Trophoblast cell (in vitro differentiated cells and primary cell): ENCODE results near the gene SMOC2.
"Not testable (repeated sequence)": the region's sequence is repeated elsewhere in the genome, so short reads cannot be mapped to it uniquely, and the experiment has no call there.

Experiments
- DNase-seq, 2 donors: peaks; one replicate each; pipeline ENCODE4 v3.0.0-alpha.2; 2016
- H2AFZ ChIP-seq: 2 replicates; pipeline ENCODE4 v1.6.1; 2013; ENCODE audit warnings: low read length, moderate library complexity, mild to moderate bottlenecking; ENCODE audit not compliant: insufficient read depth, poor library complexity
- H2AK5ac ChIP-seq: 2 replicates; pipeline ENCODE4 v1.6.1; 2013; ENCODE audit warnings: mild to moderate bottlenecking, low read length
- H2BK120ac ChIP-seq: 2 replicates; pipeline ENCODE4 v1.6.1; 2013; ENCODE audit warnings: low read length, mild to moderate bottlenecking, moderate library complexity; ENCODE audit not compliant: insufficient read depth, poor library complexity
- H2BK12ac ChIP-seq: 2 replicates; pipeline ENCODE4 v1.6.1; 2013; ENCODE audit warnings: mild to moderate bottlenecking, low read length, moderate library complexity
- H2BK5ac ChIP-seq: 2 replicates; pipeline ENCODE4 v1.6.1; 2013; ENCODE audit warnings: low read length, low read depth, moderate library complexity, mild to moderate bottlenecking; ENCODE audit not compliant: poor library complexity
- H3K14ac ChIP-seq: 2 replicates; pipeline ENCODE4 v1.6.1; 2013; ENCODE audit warnings: mild to moderate bottlenecking, low read length
- H3K18ac ChIP-seq: 2 replicates; pipeline ENCODE4 v1.6.1; 2013; ENCODE audit warnings: mild to moderate bottlenecking, low read length
- H3K23ac ChIP-seq: 2 replicates; pipeline ENCODE4 v1.6.1; 2013; ENCODE audit warnings: low read length
- H3K27ac ChIP-seq: 2 replicates; pipeline ENCODE4 v1.5.1; 2013; ENCODE audit warnings: low read depth, mild to moderate bottlenecking, inconsistent platforms, low read length, moderate library complexity
- H3K27me3 ChIP-seq: 2 replicates; pipeline ENCODE4 v1.6.1; 2013; ENCODE audit warnings: inconsistent platforms, mild to moderate bottlenecking, low read length, moderate library complexity; ENCODE audit not compliant: insufficient read depth
- H3K36me3 ChIP-seq, 2 experiments: 1 replicate in 1 of 2; 2 replicates in 1 of 2; pipeline ENCODE4 v1.6.1; 2013; ENCODE audit warnings: low read length in 2 of 2, mild to moderate bottlenecking in 2 of 2, moderate library complexity in 1 of 2; ENCODE audit not compliant: insufficient read depth in 2 of 2, control insufficient read depth in 1 of 2
- H3K4ac ChIP-seq: 2 replicates; pipeline ENCODE4 v1.6.1; 2013; ENCODE audit warnings: low read depth, mild to moderate bottlenecking, low read length, moderate library complexity
- H3K4me1 ChIP-seq, 2 experiments: 1 replicate in 1 of 2; 2 replicates in 1 of 2; pipeline ENCODE4 v1.6.1; 2013; ENCODE audit warnings: low read length in 2 of 2, mild to moderate bottlenecking in 2 of 2, moderate library complexity in 1 of 2; ENCODE audit not compliant: insufficient read depth in 2 of 2, control insufficient read depth in 1 of 2
- H3K4me2 ChIP-seq: 2 replicates; pipeline ENCODE4 v1.6.1; 2013; ENCODE audit warnings: inconsistent platforms, mild to moderate bottlenecking, low read length, moderate library complexity
- H3K4me3 ChIP-seq: 2 replicates; pipeline ENCODE4 v1.5.1; 2013; ENCODE audit warnings: mild to moderate bottlenecking, low read depth, low read length, inconsistent platforms
- H3K79me1 ChIP-seq: one replicate; pipeline ENCODE4 v1.6.1; 2013; ENCODE audit warnings: low read length
- H3K79me2 ChIP-seq: 2 replicates; pipeline ENCODE4 v1.6.1; 2013; ENCODE audit warnings: low read length, mild to moderate bottlenecking; ENCODE audit not compliant: control insufficient read depth, insufficient read depth, poor library complexity
- H3K9ac ChIP-seq: 2 replicates; pipeline ENCODE4 v1.6.1; 2013; ENCODE audit warnings: mild to moderate bottlenecking, low read length
- H3K9me3 ChIP-seq: 2 replicates; pipeline ENCODE4 v1.6.1; 2013; ENCODE audit warnings: low read depth, mild to moderate bottlenecking, control low read depth, inconsistent platforms, low read length; ENCODE audit not compliant: insufficient read depth
- H4K12ac ChIP-seq: 2 replicates; pipeline ENCODE4 v1.6.1; 2013; ENCODE audit warnings: low read depth, mild to moderate bottlenecking, low read length, moderate library complexity
- H4K8ac ChIP-seq: 2 replicates; pipeline ENCODE4 v1.6.1; 2013; ENCODE audit warnings: low read depth, mild to moderate bottlenecking, low read length, moderate library complexity
- H4K91ac ChIP-seq: one replicate; pipeline ENCODE4 v1.6.1; 2013; ENCODE audit warnings: low read depth, mild to moderate bottlenecking, low read length, moderate library complexity
- WGBS: extraction: QIAGEN DNeasy Blood & Tissue Kit; methylation state at CpG from one replicate; pipeline ENCODE4 v1.1.7; 2013; ENCODE audit warnings: missing lambda C conversion rate; ENCODE audit not compliant: insufficient read length, insufficient coverage; ENCODE audit errors: extremely low coverage; 5-methylcytosine and 5-hydroxymethylcytosine counted together

The SMOC2 gene

DNA sequence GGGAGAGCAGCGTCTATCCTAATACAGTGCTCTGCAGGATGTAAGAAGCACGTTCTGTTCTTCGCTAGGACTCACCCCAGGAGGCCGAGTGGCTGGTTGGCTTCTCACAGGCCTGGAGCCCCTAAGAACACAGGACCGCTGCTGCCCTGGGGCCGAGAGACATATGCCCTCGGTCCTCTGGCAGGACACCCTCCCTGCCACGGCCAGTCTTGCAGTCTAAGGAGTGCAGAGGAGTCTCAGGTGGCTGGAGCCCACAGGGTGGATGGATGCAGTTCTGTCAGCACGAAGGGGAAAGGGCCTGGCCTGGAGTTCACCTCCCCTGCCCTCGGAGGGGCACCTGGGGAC is 96.5 kb downstream of the SMOC2 start:
- H3K4me1 ChIP-seq: peaks cover 3 to 5% of the 10 kb centered on the region in 2 experiments
- no peak overlapping the region for H2BK120ac ChIP-seq
- H4K12ac ChIP-seq: no peak overlapping the region
- H2AFZ ChIP-seq: no peak overlapping the region
- H3K23ac ChIP-seq: no peak overlapping the region
- H4K8ac ChIP-seq: no peak overlapping the region
- no peak overlapping the region for H3K4ac ChIP-seq
- H2BK12ac ChIP-seq: no peak overlapping the region
- no peak for DNase-seq
- no peak overlapping the region for H3K9ac ChIP-seq
- peaks cover 9% of the 10 kb centered on the region for H3K9me3 ChIP-seq
- H2AK5ac ChIP-seq: no peak overlapping the region
- no peak overlapping the region for H3K27ac ChIP-seq
- no peak overlapping the region for H3K4me2 ChIP-seq
- no peak overlapping the region for H2BK5ac ChIP-seq
- no peaks in the 10 kb centered on the region for H3K79me1 ChIP-seq
- H3K18ac ChIP-seq: no peak overlapping the region
- no peaks in the 10 kb centered on the region for H3K79me2 ChIP-seq
- no peaks in the 10 kb centered on the region for H3K27me3 ChIP-seq
- H3K14ac ChIP-seq: no peak overlapping the region
- WGBS: no CpG with 5 or more reads among the region's 10 CpGs
- no peak overlapping the region for H4K91ac ChIP-seq
- H3K36me3 ChIP-seq: no peaks in the 10 kb centered on the region
- H3K4me3 ChIP-seq: no peak overlapping the region

DNA sequence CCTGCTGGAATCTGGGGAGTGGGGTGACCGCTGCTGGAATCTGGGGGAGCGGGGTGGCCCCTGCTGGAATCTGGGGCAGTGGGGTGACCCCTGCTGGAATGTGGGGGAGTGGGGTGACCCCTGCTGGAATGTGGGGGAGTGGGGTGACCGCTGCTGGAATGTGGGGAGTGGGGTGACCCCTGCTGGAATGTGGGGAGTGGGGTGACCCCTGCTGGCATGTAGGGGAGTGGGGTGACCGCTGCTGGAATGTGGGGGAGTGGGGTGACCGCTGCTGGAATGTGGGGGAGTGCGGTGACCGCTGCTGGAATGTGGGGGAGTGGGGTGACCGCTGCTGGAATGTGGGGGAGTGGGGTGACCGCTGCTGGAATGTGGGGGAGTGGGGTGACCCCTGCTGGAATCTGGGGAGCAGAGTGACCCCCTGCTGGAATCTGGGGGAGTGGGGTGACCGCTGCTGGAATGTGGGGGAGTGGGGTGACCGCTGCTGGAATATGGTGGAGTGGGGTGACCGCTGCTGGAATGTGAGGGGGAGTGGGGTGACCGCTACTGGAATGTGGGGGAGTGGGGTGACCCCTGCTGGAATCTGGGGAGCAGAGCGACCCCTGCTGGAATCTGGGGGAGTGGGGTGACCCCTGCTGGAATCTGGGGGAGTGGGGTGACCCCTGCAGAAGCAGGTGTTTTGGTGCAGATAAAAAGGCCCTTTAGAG is 97.4 kb downstream of the SMOC2 start:
- not testable (repeated sequence) for H2AK5ac ChIP-seq, DNase-seq, H4K91ac ChIP-seq, H4K8ac ChIP-seq, H3K27me3 ChIP-seq, H3K4me2 ChIP-seq, H3K79me1 ChIP-seq, H3K4me1 ChIP-seq, H3K14ac ChIP-seq, H2BK120ac ChIP-seq, H3K18ac ChIP-seq, H3K23ac ChIP-seq, H3K79me2 ChIP-seq, H2BK12ac ChIP-seq, H3K4me3 ChIP-seq, H3K4ac ChIP-seq, H3K36me3 ChIP-seq, H3K9me3 ChIP-seq, H2AFZ ChIP-seq, H2BK5ac ChIP-seq, H3K9ac ChIP-seq, H4K12ac ChIP-seq, H3K27ac ChIP-seq
- WGBS: no CpG with 5 or more reads among the region's 14 CpGs

DNA sequence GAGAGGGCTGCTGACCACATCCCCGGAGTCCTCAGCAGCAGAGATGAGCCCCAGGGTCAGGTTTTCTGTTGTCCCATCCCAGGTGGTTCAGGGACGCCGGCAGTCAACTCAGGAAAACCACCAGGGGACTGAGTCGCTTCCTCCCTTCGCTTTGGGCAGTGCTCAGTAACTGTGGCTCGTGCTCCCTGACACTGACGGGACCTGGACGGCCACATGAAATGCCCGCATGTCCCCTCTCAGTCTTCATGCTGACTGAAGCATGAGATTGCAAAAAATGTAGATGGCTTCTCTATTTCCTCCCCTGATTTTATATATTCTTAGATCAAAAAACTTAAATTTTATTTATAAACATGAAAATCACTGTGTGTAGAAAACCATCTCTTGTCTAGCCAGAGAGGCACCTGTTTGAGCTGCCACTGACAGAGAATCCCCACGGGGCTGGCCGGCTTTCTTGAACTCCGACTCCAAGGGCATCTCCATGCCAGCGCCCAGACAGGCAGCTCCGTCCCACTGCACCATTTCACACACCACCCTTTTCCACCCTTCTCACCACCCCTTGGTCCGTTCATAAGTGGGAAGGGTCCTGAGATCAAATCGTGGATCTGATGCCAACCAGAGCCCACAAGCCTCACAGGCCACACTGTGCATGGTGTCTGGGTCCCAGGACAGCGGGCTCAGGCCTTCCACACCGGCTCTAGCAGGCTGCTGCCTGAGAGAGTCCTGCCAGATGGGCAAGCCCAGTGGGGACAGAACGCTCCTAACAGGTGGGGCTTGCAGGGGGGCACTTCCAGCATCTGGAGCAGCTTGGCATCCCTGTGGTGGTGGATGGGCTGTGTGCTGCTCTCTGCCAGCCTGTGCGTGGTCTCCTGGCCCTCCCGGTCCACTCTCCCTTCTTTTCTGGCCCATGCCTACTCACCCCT is 98.2 kb downstream of the SMOC2 start:
- Histone ChIP-seq H3K18ac (no peak overlapping the region), H3K9me3 (peaks cover 9% of the 10 kb centered on the region), H2BK12ac (no peak overlapping the region), H3K79me1 (no peaks in the 10 kb centered on the region), H3K36me3 (no peaks in the 10 kb centered on the region), H3K27ac (no peak overlapping the region), H3K23ac (no peak overlapping the region), H3K79me2 (no peaks in the 10 kb centered on the region), H2AK5ac (no peak overlapping the region), H3K14ac (no peak overlapping the region), H4K8ac (no peak overlapping the region), H3K4ac (no peak overlapping the region), H4K12ac (no peak overlapping the region), H2AFZ (no peak overlapping the region), H3K9ac (no peak overlapping the region), H3K4me1 (peaks cover 3 to 5% of the 10 kb centered on the region in 2 experiments), H3K4me3 (no peak overlapping the region), H2BK5ac (no peak overlapping the region), H4K91ac (no peak overlapping the region), H3K4me2 (no peak overlapping the region), H3K27me3 (no peaks in the 10 kb centered on the region), H2BK120ac (no peak overlapping the region)
- DNase-seq: no peak
- no CpG with 5 or more reads among the region's 21 CpGs for WGBS

DNA sequence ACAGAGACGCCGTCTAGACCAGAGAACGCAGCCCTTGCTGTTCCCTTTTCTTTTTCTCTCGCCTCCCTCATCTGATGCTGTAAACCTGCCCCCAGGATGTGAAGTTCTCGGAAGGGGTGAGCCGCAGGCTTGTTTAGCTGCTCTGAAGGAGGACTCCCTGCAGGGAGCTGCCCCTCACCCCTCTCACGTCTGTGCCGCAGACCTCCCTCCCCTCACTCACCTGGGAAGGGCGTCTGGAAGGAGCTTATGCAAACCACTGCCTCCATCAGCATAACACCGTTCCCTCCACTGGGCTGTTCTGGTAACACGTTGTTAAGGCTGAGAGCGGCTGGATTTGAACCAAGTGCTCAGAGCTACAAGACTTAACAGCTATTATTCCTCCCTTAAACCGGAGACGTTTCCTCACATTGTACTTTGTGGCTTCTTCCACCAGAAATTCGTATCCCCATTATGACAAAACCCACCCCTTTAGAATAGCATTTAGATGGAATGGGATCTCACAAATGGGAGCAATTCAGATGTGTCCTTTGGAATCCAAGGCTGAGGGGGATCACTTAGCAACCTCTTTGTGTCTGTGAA is 99.8 kb downstream of the SMOC2 start:
- Histone ChIP-seq H2AK5ac (no peak overlapping the region), H3K23ac (no peak overlapping the region), H2AFZ (no peak overlapping the region), H3K14ac (no peak overlapping the region), H3K9me3 (peaks cover 9% of the 10 kb centered on the region), H3K27ac (no peak overlapping the region), H3K4me3 (no peak overlapping the region), H3K79me2 (no peaks in the 10 kb centered on the region), H2BK5ac (no peak overlapping the region), H4K91ac (no peak overlapping the region), H3K79me1 (no peaks in the 10 kb centered on the region), H3K4me1 (peaks cover 3 to 5% of the 10 kb centered on the region in 2 experiments), H3K4ac (no peak overlapping the region), H2BK120ac (no peak overlapping the region), H3K36me3 (no peaks in the 10 kb centered on the region), H3K9ac (no peak overlapping the region), H4K8ac (no peak overlapping the region), H3K18ac (no peak overlapping the region), H4K12ac (no peak overlapping the region), H3K27me3 (no peaks in the 10 kb centered on the region), H2BK12ac (no peak overlapping the region), H3K4me2 (no peak overlapping the region)
- no CpG with 5 or more reads among the region's 15 CpGs for WGBS
- DNase-seq: no peak
